Caco-2 (cell line): ENCODE measurements around the gene AMOTL1. TPM values are rescaled to one million over a fixed set of nuclear protein-coding genes. Genes with fewer than 3 reads are reported as not detected.

Source experiments
- BruUV-seq: library from RNA; stranded (reverse); fragments of 400-500 nt; replicated peaks from 2 replicates; lab custom pipeline; 2021; lab: Mats Ljungman, UMichigan
- CTCF ChIA-PET: fragments of 300-600 bp; sonication (Branson Sonifier 250); formaldehyde crosslinking; loops from one replicate; lab custom pipeline; 2022; ENCODE audit warnings: antibody characterized with exemption; lab: Charles Lee
- POLR2A ChIA-PET: fragments of 300-600 bp; sonication (Branson Sonifier 250); formaldehyde crosslinking; loops from one replicate; lab custom pipeline; 2022; ENCODE audit warnings: antibody characterized with exemption; lab: Charles Lee
- DNase-seq, 2 experiments: peaks; one replicate each; pipeline versions ENCODE4 v3.0.0 to v3.0.0-alpha.2; 2020 to 2022
- H3K27me3 ChIP-seq: replicated peaks from 2 replicates; pipeline ENCODE4 v1.6.0; 2011; ENCODE audit warnings: low read length; ENCODE audit not compliant: control insufficient read depth, insufficient read depth
- H3K36me3 ChIP-seq: 2 replicates; pipeline ENCODE4 v1.5.1; 2011; ENCODE audit warnings: low read length; ENCODE audit not compliant: control insufficient read depth, insufficient read depth
- H3K4me1 ChIP-seq: fragments of 250-450 bp; sonication (Bioruptor Pico); 2 replicates; pipeline ENCODE4 v1.5.1; 2020; ENCODE audit warnings: mild to moderate bottlenecking
- H3K4me3 ChIP-seq: 2 replicates; pipeline ENCODE4 v1.5.1; 2011; ENCODE audit warnings: low read depth, mild to moderate bottlenecking, control low read depth, low read length
- H3K9me3 ChIP-seq: fragments of 250-450 bp; sonication (Bioruptor Pico); 2 replicates; pipeline ENCODE4 v1.5.1; 2020; ENCODE audit warnings: mild to moderate bottlenecking, moderate library complexity
- H3K27ac Mint-ChIP-seq: one replicate; pipeline ENCODE4 v1.8.0; 2022; ENCODE audit warnings: mixed read lengths; ENCODE audit not compliant: unreplicated experiment
- H3K27me3 Mint-ChIP-seq: one replicate; pipeline ENCODE4 v1.8.0; 2022; ENCODE audit warnings: mixed read lengths; ENCODE audit not compliant: insufficient read depth, unreplicated experiment
- H3K36me3 Mint-ChIP-seq: one replicate; pipeline ENCODE4 v1.8.0; 2022; ENCODE audit warnings: mild to moderate bottlenecking, mixed read lengths; ENCODE audit not compliant: insufficient read depth, unreplicated experiment
- H3K4me1 Mint-ChIP-seq: one replicate; pipeline ENCODE4 v1.8.0; 2022; ENCODE audit warnings: low read depth, mixed read lengths; ENCODE audit not compliant: unreplicated experiment
- H3K4me3 Mint-ChIP-seq: one replicate; pipeline ENCODE4 v1.8.0; 2022; ENCODE audit warnings: mild to moderate bottlenecking, moderate library complexity, mixed read lengths; ENCODE audit not compliant: unreplicated experiment
- H3K9me3 Mint-ChIP-seq: one replicate; pipeline ENCODE4 v1.8.0; 2022; ENCODE audit warnings: mixed read lengths; ENCODE audit not compliant: unreplicated experiment
- CTCF ChIP-seq, 2 experiments: fragments of 200-600 bp in 1 of 2; IDR thresholded peaks; 1 replicate in 1 of 2; 2 replicates in 1 of 2; pipeline versions ENCODE4 v1.5.1 to v1.8.0; 2011 to 2022; ENCODE audit warnings: antibody characterized with exemption in 1 of 2, control low read depth in 1 of 2, inconsistent platforms in 1 of 2, low read depth in 1 of 2, low read length in 1 of 2, mild to moderate bottlenecking in 1 of 2, moderate library complexity in 1 of 2; ENCODE audit not compliant: insufficient read depth in 1 of 2, severe bottlenecking in 1 of 2, unreplicated experiment in 1 of 2
- intact Hi-C: fragments of 100-400 bp; cut with micrococcal nuclease; formaldehyde crosslinking; loops from one replicate; pipeline ENCODE4 v1.10.0; 2022; ENCODE audit not compliant: unreplicated experiment
- total RNA-seq: library from RNA; stranded (reverse); gene quantifications from 2 replicates; pipeline ENCODE4 v1.2.3, GENCODE V29; 2022

The AMOTL1 gene
- total RNA-seq, 1 experiment from 2014 or later: 60.8 TPM

- POLR2A ChIA-PET: no interaction called here
- no peak for DNase-seq
- Histone ChIP-seq H3K9me3 (no peaks in the 10 kb centered on the region), H3K4me1 (peaks cover 27% of the 10 kb centered on the region), H3K27me3 (no peaks in the 10 kb centered on the region), H3K36me3 (peaks cover 13% of the 10 kb centered on the region), H3K4me3 (no peak overlapping the region)
- intact Hi-C loops: loop anchor here (1.0 kb wide), 1 partner anchor 27 kb away; no protein-coding TSS in a partner anchor
- no peaks in the 10 kb centered on the region for H3K27me3 Mint-ChIP-seq
- no peak for TF ChIP-seq CTCF (IDR thresholded peaks at IDR 0.05; ENCODE audit: insufficient read depth in 1 of 2, low read depth in 1 of 2, low read length in 1 of 2, severe bottlenecking in 1 of 2, unreplicated experiment in 1 of 2)
- H3K9me3 Mint-ChIP-seq: no peaks in the 10 kb centered on the region
- no peak overlapping the region for H3K27ac Mint-ChIP-seq
- CTCF ChIA-PET: no interaction called here
- no TSS peak for BruUV-seq
- H3K4me1 Mint-ChIP-seq: peaks cover 31% of the 10 kb centered on the region
- no peak overlapping the region for H3K4me3 Mint-ChIP-seq
- peaks cover 92% of the 10 kb centered on the region for H3K36me3 Mint-ChIP-seq
Measured at GRCh38 chr11:94860333-94860732, 92.2 kb downstream of the AMOTL1 start.

GRCh38 chr11:94861306-94861845, 93.2 kb downstream of the AMOTL1 start:
- Mint-ChIP-seq H3K27ac (peak overlapping the region; percentile 38), H3K27me3 (no peaks in the 10 kb centered on the region), H3K9me3 (no peaks in the 10 kb centered on the region), H3K36me3 (peaks cover 94% of the 10 kb centered on the region), H3K4me3 (no peak overlapping the region), H3K4me1 (peaks cover 31% of the 10 kb centered on the region)
- peaks cover 27% of the 10 kb centered on the region for H3K4me1 ChIP-seq
- BruUV-seq: no TSS peak
- no peak for TF ChIP-seq CTCF (IDR thresholded peaks at IDR 0.05; ENCODE audit: insufficient read depth in 1 of 2, low read depth in 1 of 2, low read length in 1 of 2, severe bottlenecking in 1 of 2, unreplicated experiment in 1 of 2)
- peaks cover 14% of the 10 kb centered on the region for H3K36me3 ChIP-seq
- H3K4me3 ChIP-seq: no peak overlapping the region
- H3K9me3 ChIP-seq: no peaks in the 10 kb centered on the region
- intact Hi-C loops: no loop called here
- ChIA-PET CTCF (no interaction called here), POLR2A (no interaction called here)
- no peak for DNase-seq
- H3K27me3 ChIP-seq: no peaks in the 10 kb centered on the region

GRCh38 chr11:94862926-94863880, 95.0 kb downstream of the AMOTL1 start:
- intact Hi-C loops: no loop called here
- no peaks in the 10 kb centered on the region for H3K27me3 ChIP-seq
- DNase-seq: no peak
- no TSS peak for BruUV-seq
- ChIA-PET POLR2A (no interaction called here), CTCF (interaction anchor here (0.6 to 1.2 kb wide), 2 partner anchors 70 to 287 kb away, joined by 3 read pairs; no protein-coding TSS in a partner anchor)
- Mint-ChIP-seq H3K9me3 (no peaks in the 10 kb centered on the region), H3K4me3 (peak overlapping the region; percentile 3), H3K36me3 (peaks cover 92% of the 10 kb centered on the region), H3K27ac (no peak overlapping the region), H3K4me1 (peaks cover 24% of the 10 kb centered on the region), H3K27me3 (no peaks in the 10 kb centered on the region)
- H3K4me3 ChIP-seq: no peak overlapping the region
- H3K9me3 ChIP-seq: no peaks in the 10 kb centered on the region
- TF ChIP-seq CTCF (IDR thresholded peaks at IDR 0.05; ENCODE audit: insufficient read depth in 1 of 2, low read depth in 1 of 2, low read length in 1 of 2, severe bottlenecking in 1 of 2, unreplicated experiment in 1 of 2): no peak
- H3K36me3 ChIP-seq: peaks cover 10% of the 10 kb centered on the region
- H3K4me1 ChIP-seq: peaks cover 27% of the 10 kb centered on the region
